Omental fat pad (tissue), 4 donors: ENCODE measurements around the gene PAMR1. TPM values are rescaled to one million over a fixed set of nuclear protein-coding genes. Genes with fewer than 3 reads are reported as not detected.

Experiments
- ATAC-seq: fragments of 150-250 bp; one replicate; pipeline ENCODE4 v1.9.1; 2016; ENCODE audit warnings: mild to moderate bottlenecking, moderate library complexity; ENCODE audit not compliant: low FRiP score
- DNase-seq: peaks from one replicate; pipeline ENCODE4 v3.0.0-alpha.2; 2019; ENCODE audit warnings: low spot score
- CTCF ChIP-seq, 3 donors: fragments of 450-650 bp; IDR thresholded peaks; one replicate each; pipeline ENCODE4 v1.5.1; 2016 to 2017; ENCODE audit warnings: antibody characterized with exemption in 3 of 3, mild to moderate bottlenecking in 3 of 3, moderate library complexity in 2 of 3
- total RNA-seq, 4 donors: library from RNA; depleted of rRNA; stranded (reverse); fragments of >200 nt; gene quantifications; one replicate each; pipeline ENCODE4 v1.1.0, GENCODE V29; 2016

Gene PAMR1
- total RNA-seq, 4 donors from 2014 or later: 7.0 to 34.3 (median 23.0) TPM

GRCh38 chr11:35432464-35432863 is 93.0 kb downstream of the PAMR1 start:
- ATAC-seq: no peak

GRCh38 chr11:35427071-35427470 is 98.3 kb downstream of the PAMR1 start:
- DNase-seq: no peak
- TF ChIP-seq CTCF (IDR thresholded peaks at IDR 0.05): no peak
- no peak for ATAC-seq

More at GRCh38 chr11:35432464-35432863, 93.0 kb downstream of the PAMR1 start:
- no peak for DNase-seq
- TF ChIP-seq CTCF (IDR thresholded peaks at IDR 0.05): no peak

DNA sequence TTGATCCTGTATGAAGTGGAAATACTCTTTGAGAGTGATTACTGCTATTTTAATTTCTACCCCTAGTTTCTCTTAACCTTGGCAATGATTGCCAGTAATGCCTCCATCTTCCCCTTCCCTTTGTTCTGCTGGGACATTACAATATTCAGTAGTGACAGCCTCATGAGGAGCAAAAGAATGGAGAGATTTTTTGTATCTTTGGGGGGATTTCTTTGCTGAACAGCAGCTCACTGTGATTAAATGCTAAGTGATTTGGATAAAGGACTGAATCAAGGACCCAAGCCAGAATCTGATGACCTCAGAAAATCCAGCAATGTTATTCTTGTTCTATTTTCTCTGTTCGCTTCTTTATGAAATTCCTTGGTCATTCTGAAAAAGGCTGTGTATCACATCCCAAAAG is 99.1 kb downstream of the PAMR1 start:
- TF ChIP-seq CTCF (IDR thresholded peaks at IDR 0.05): no peak
- DNase-seq (no peak), ATAC-seq (no peak)

DNA sequence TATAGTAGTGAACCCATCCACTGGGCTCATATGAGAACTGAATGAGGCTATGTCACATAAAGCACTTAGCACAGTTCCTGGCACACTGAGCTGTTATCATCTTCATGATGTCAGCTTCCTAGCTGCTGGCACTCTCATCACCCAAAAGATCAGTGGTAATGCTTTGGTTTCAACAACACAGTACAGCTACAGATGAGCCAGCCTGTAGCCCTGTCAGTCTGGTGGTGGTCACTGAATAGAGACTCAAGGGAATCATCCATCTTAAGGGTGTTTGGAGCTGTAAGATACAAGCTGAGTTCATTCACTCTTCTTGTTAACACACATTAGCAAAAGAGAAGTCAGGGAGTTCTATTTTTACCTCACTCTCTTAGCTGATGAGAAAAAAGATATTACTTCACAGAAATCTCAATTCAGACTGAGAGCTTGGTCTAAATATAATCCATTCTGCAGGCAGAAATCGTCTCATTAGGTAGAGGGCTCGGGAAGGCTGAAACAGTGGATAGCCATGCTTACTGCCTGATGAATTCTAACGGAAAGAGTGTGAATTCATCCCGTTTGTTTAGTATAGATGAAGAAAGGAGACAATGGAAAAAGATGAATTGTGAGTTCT is 99.7 kb downstream of the PAMR1 start:
- TF ChIP-seq CTCF (IDR thresholded peaks at IDR 0.05): no peak
- no peak for ATAC-seq
- no peak for DNase-seq

- no peak for DNase-seq
- TF ChIP-seq CTCF (IDR thresholded peaks at IDR 0.05): no peak
- ATAC-seq: no peak
These were observed 101.1 kb downstream of the PAMR1 start for GRCh38 chr11:35424157-35424940.

DNA sequence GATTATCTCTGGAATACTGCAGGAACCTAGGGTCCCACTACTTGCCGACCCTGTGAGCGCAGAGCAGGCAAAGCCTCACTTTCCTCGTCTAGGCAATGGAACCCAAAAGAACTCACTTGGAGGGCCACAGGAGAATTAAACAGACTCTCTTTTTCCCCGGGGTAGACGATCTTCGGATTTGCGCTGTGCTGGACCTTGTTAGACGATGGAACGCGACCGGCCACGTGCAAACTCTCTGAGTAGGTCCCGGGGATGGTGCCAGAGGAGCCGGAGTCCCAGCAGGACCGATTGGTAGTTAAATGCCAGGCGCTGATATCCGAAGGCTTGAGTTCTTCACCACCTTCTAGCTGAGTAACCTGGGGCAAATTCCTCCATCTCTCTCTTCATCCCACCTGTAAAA is 105.0 kb downstream of the PAMR1 start:
- DNase-seq (no peak), ATAC-seq (no peak)
- TF ChIP-seq CTCF (IDR thresholded peaks at IDR 0.05): no peak
